ENCODE results near the gene NUP50.
"Not testable (repeated sequence)": the region's sequence is repeated elsewhere in the genome, so short reads cannot be mapped to it uniquely, and the experiment has no call there.

NUP50 gene

GRCh38 chr22:45162531-45162930 lies 1.2 kb upstream of the NUP50 start:
- no peak for DNase-seq

GRCh38 chr22:45163099-45163450 lies 650 bp upstream of the NUP50 start:
- DNase-seq, result no peak

- peak; percentile 32 for DNase-seq
Measured at GRCh38 chr22:45164270-45165088, 754 bp downstream of the NUP50 start.

- DNase-seq, result no peak
Measured at GRCh38 chr22:45166932-45167331, 3.2 kb downstream of the NUP50 start.

- DNase-seq, result no peak
Measured at GRCh38 chr22:45169591-45170466, 6.1 kb downstream of the NUP50 start.

- no peak for DNase-seq
Measured at GRCh38 chr22:45171830-45172229, 8.1 kb downstream of the NUP50 start.

- no peak for DNase-seq
Measured at GRCh38 chr22:45172881-45173585, 9.3 kb downstream of the NUP50 start.

- DNase-seq, result no peak
Measured at GRCh38 chr22:45179276-45180049, 15.7 kb downstream of the NUP50 start.

GRCh38 chr22:45180146-45180679 lies 16.5 kb downstream of the NUP50 start:
- no peak for DNase-seq

GRCh38 chr22:45181240-45181639 lies 17.5 kb downstream of the NUP50 start:
- DNase-seq, result no peak

GRCh38 chr22:45181766-45182165 lies 18.0 kb downstream of the NUP50 start:
- no peak for DNase-seq

GRCh38 chr22:45183974-45184373 lies 20.2 kb downstream of the NUP50 start:
- DNase-seq, result no peak

- DNase-seq, result no peak
Measured at GRCh38 chr22:45185718-45186514, 22.2 kb downstream of the NUP50 start.

- no peak for DNase-seq
Measured at GRCh38 chr22:45187891-45188290, 24.2 kb downstream of the NUP50 start.

- no peak for DNase-seq
Measured at GRCh38 chr22:45188779-45189178, 25.1 kb downstream of the NUP50 start.

GRCh38 chr22:45190202-45190872 lies 26.6 kb downstream of the NUP50 start:
- DNase-seq, result no peak

GRCh38 chr22:45191746-45192145 lies 28.0 kb downstream of the NUP50 start:
- DNase-seq, result not testable (repeated sequence)

GRCh38 chr22:45192701-45193187 lies 29.0 kb downstream of the NUP50 start:
- no peak for DNase-seq

GRCh38 chr22:45194686-45195085 lies 31.0 kb downstream of the NUP50 start:
- no peak for DNase-seq

GRCh38 chr22:45195616-45196015 lies 31.9 kb downstream of the NUP50 start:
- no peak for DNase-seq

GRCh38 chr22:45196308-45196707 lies 32.6 kb downstream of the NUP50 start:
- no peak for DNase-seq

Measured in stimulated activated CD4-positive, alpha-beta T cell treated with anti-CD3 and anti-CD28 coated beads, Interleukin-12 subunit alpha, Interleukin-12 subunit beta, amount 100 ng/mL, for 4 hours (primary cell).